SK-N-SH (cell line): ENCODE measurements around the gene ZNF775. TPM values are rescaled to one million over a fixed set of nuclear protein-coding genes. Genes with fewer than 3 reads are reported as not detected.

Source experiments
- CTCF ChIA-PET: fragments of 300-600, 350-600 bp; formaldehyde crosslinking; extraction: SDS; loops from one replicate; lab custom pipeline; 2021; lab: Yijun Ruan, JAX
- POLR2A ChIA-PET: fragments of 350-600 bp; sonication (Branson Sonifier 250); formaldehyde crosslinking; extraction: SDS; loops from one replicate; lab custom pipeline; 2020; ENCODE audit warnings: antibody characterized with exemption, inconsistent platforms; lab: Yijun Ruan, JAX
- DNase-seq: peaks from one replicate; pipeline ENCODE4 v3.0.0; 2012
- H2AFZ ChIP-seq: fragments of 200-600 bp; sonication (generic); 2 replicates; pipeline ENCODE4 v1.8.1; 2016; ENCODE audit warnings: antibody characterized with exemption, mild to moderate bottlenecking, low read depth
- H3F3A ChIP-seq: fragments of 200-600 bp; sonication (generic); replicated peaks from 2 replicates; pipeline ENCODE3; 2016; ENCODE audit warnings: antibody characterized with exemption, mild to moderate bottlenecking; ENCODE audit not compliant: insufficient read depth
- H3K27ac ChIP-seq, 2 experiments: fragments of 200-500 bp in 1 of 2; fragments of 200-600 bp in 1 of 2; sonication (Bioruptor generic) in 1 of 2; sonication (generic), shearing (Covaris generic) in 1 of 2; 2 replicates each; pipeline versions ENCODE4 v1.5.1 to v1.6.1; 2014 to 2016; ENCODE audit warnings: low read depth in 2 of 2, inconsistent platforms in 1 of 2, low read length in 1 of 2, mild to moderate bottlenecking in 1 of 2, mixed read lengths in 1 of 2
- H3K27me3 ChIP-seq: fragments of 200-600 bp; sonication (generic), shearing (Covaris generic); 2 replicates; pipeline ENCODE4 v1.6.1; 2016; ENCODE audit warnings: mixed run types; ENCODE audit not compliant: insufficient read depth
- H3K36me3 ChIP-seq, 2 experiments: fragments of 200-500 bp in 1 of 2; fragments of 200-600 bp in 1 of 2; sonication (Bioruptor generic) in 1 of 2; sonication (generic) in 1 of 2; replicated peaks in 1 of 2; 2 replicates each; pipeline versions ENCODE3 to v1.5.1; 2014 to 2016; ENCODE audit warnings: low read length in 1 of 2, mild to moderate bottlenecking in 1 of 2; ENCODE audit not compliant: insufficient read depth in 2 of 2, control insufficient read depth in 1 of 2
- H3K4me1 ChIP-seq, 2 experiments: fragments of 200-500 bp in 1 of 2; fragments of 200-600 bp in 1 of 2; sonication (Bioruptor generic) in 1 of 2; sonication (generic), shearing (Covaris generic) in 1 of 2; 2 replicates each; pipeline versions ENCODE4 v1.5.1 to v1.6.1; 2014 to 2016; ENCODE audit warnings: low read depth in 1 of 2, low read length in 1 of 2, mixed run types in 1 of 2; ENCODE audit not compliant: insufficient read depth in 2 of 2, control insufficient read depth in 1 of 2
- H3K4me2 ChIP-seq: fragments of 200-600 bp; sonication (generic), shearing (Covaris generic); 2 replicates; pipeline ENCODE4 v1.6.1; 2017; ENCODE audit warnings: mixed run types
- H3K4me3 ChIP-seq, 2 experiments: fragments of 200-500 bp in 1 of 2; fragments of 200-600 bp in 1 of 2; sonication (Bioruptor generic) in 1 of 2; sonication (generic), shearing (Covaris generic) in 1 of 2; 2 replicates each; pipeline versions ENCODE4 v1.5.1 to v1.8.1; 2014 to 2016; ENCODE audit warnings: low read depth in 2 of 2, inconsistent platforms in 1 of 2, low read length in 1 of 2, mild to moderate bottlenecking in 1 of 2, mixed read lengths in 1 of 2, moderate library complexity in 1 of 2
- H3K79me2 ChIP-seq: fragments of 200-600 bp; sonication (generic); 2 replicates; pipeline ENCODE4 v1.8.1; 2017; ENCODE audit warnings: mild to moderate bottlenecking; ENCODE audit not compliant: insufficient read depth
- H3K9ac ChIP-seq: fragments of 200-600 bp; sonication (generic); 2 replicates; pipeline ENCODE4 v1.6.1; 2017; ENCODE audit warnings: mixed run types
- H3K9me2 ChIP-seq: fragments of 200-600 bp; sonication (generic); 2 replicates; pipeline ENCODE4 v1.6.1; 2017; ENCODE audit warnings: mixed run types
- H3K9me3 ChIP-seq: fragments of 200-600 bp; sonication (generic); 2 replicates; pipeline ENCODE4 v1.6.1; 2017; ENCODE audit warnings: mixed run types, mild to moderate bottlenecking, moderate library complexity
- H4K20me1 ChIP-seq: fragments of 200-600 bp; sonication (generic); 2 replicates; pipeline ENCODE4 v1.6.1; 2017; ENCODE audit warnings: mild to moderate bottlenecking, mixed run types; ENCODE audit not compliant: insufficient read depth
- CHD2 ChIP-seq: fragments of 150-350 bp; IDR thresholded peaks from 2 replicates; pipeline ENCODE4 v1.6.1; 2018; ENCODE audit warnings: low read length; ENCODE audit not compliant: partially characterized antibody
- FOSL2 ChIP-seq: IDR thresholded peaks from 2 replicates; pipeline ENCODE4 v1.4.0; 2012; ENCODE audit warnings: low read depth, mild to moderate bottlenecking, moderate library complexity, borderline replicate concordance
- GABPA ChIP-seq: IDR thresholded peaks from 2 replicates; pipeline ENCODE4 v1.4.0; 2012; ENCODE audit warnings: low read depth, mild to moderate bottlenecking
- JUND ChIP-seq: IDR thresholded peaks from 2 replicates; pipeline ENCODE4 v1.4.0; 2012
- PBX3 ChIP-seq: IDR thresholded peaks from 2 replicates; pipeline ENCODE4; 2012
- TCF12 ChIP-seq: IDR thresholded peaks from 2 replicates; pipeline ENCODE4 v1.4.0; 2012
- YY1 ChIP-seq: IDR thresholded peaks from 2 replicates; pipeline ENCODE4 v1.4.0; 2012; ENCODE audit warnings: low read depth, mild to moderate bottlenecking
- WGBS: methylation state at CpG from one replicate; pipeline ENCODE4 v1.1.6; 2017; ENCODE audit warnings: low lambda C conversion rate; 5-methylcytosine and 5-hydroxymethylcytosine counted together
- polyA plus RNA-seq, 3 experiments: library from polyadenylated mRNA; depleted of rRNA; stranded (reverse); fragments of >200 nt; gene quantifications; 2 replicates each; pipeline ENCODE4 v1.2.3, GENCODE V29; 2012
- TF ChIP-seq, protein P1 (sequence below): IDR thresholded peaks from 2 replicates; pipeline ENCODE4 v1.6.1; 2012; ENCODE audit warnings: mild to moderate bottlenecking, low read depth, low read length, moderate library complexity

ZNF775 gene
- polyA plus RNA-seq, 1 of the 3 experiments (the other 2 are of a cell fraction): 5.0 TPM

GRCh38 chr7:150390205-150390604, 11.1 kb downstream of the ZNF775 start:
- WGBS: 67% methylated on average over 7 of the region's 7 CpGs
- Histone ChIP-seq H3K4me1 (peaks cover 0 to 15% of the 10 kb centered on the region in 2 experiments; a peak in 2 of 4 replicates), H3K36me3 (peaks cover 3 to 7% of the 10 kb centered on the region in 2 experiments), H3K4me2 (no peak overlapping the region), H3K9ac (no peak overlapping the region), H3K9me3 (no peaks in the 10 kb centered on the region), H3K27ac (no peak overlapping the region), H3K4me3 (no peak overlapping the region), H3K27me3 (no peaks in the 10 kb centered on the region), H3F3A (peaks cover 13% of the 10 kb centered on the region), H3K9me2 (no peaks in the 10 kb centered on the region), H4K20me1 (no peaks in the 10 kb centered on the region; the same call in 1 of the 2 replicates), H2AFZ (no peak overlapping the region), H3K79me2 (no peaks in the 10 kb centered on the region; the same call in 1 of the 2 replicates)
- TF ChIP-seq TCF12 (peak; percentile 73), JUND (peak; percentile 52; the same call in 1 of the 2 replicates), YY1 (no peak), PBX3 (0 out of 2 replicates have a peak, but pooled peaks have one; percentile 17), FOSL2 (peak; percentile 56; the same call in 1 of the 2 replicates), CHD2 (no peak)
- DNase-seq: no peak
- ChIA-PET POLR2A (no interaction called here), CTCF (no interaction called here)

GRCh38 chr7:150393325-150393724, 14.2 kb downstream of the ZNF775 start:
- peaks cover 13% of the 10 kb centered on the region for H3F3A ChIP-seq
- TF ChIP-seq, protein P1, sequence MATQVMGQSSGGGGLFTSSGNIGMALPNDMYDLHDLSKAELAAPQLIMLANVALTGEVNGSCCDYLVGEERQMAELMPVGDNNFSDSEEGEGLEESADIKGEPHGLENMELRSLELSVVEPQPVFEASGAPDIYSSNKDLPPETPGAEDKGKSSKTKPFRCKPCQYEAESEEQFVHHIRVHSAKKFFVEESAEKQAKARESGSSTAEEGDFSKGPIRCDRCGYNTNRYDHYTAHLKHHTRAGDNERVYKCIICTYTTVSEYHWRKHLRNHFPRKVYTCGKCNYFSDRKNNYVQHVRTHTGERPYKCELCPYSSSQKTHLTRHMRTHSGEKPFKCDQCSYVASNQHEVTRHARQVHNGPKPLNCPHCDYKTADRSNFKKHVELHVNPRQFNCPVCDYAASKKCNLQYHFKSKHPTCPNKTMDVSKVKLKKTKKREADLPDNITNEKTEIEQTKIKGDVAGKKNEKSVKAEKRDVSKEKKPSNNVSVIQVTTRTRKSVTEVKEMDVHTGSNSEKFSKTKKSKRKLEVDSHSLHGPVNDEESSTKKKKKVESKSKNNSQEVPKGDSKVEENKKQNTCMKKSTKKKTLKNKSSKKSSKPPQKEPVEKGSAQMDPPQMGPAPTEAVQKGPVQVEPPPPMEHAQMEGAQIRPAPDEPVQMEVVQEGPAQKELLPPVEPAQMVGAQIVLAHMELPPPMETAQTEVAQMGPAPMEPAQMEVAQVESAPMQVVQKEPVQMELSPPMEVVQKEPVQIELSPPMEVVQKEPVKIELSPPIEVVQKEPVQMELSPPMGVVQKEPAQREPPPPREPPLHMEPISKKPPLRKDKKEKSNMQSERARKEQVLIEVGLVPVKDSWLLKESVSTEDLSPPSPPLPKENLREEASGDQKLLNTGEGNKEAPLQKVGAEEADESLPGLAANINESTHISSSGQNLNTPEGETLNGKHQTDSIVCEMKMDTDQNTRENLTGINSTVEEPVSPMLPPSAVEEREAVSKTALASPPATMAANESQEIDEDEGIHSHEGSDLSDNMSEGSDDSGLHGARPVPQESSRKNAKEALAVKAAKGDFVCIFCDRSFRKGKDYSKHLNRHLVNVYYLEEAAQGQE: 0 out of 2 replicates have a peak, but pooled peaks have one; percentile 37
- no peak for TF ChIP-seq GABPA
- TF ChIP-seq, all 33 proteins: peak for 1
- Histone ChIP-seq H2AFZ (no peak overlapping the region), H3K9ac (no peak overlapping the region), H4K20me1 (no peaks in the 10 kb centered on the region; the same call in 1 of the 2 replicates), H3K27ac (no peak overlapping the region), H3K9me2 (no peaks in the 10 kb centered on the region), H3K4me3 (no peak overlapping the region), H3K36me3 (peaks cover 7 to 13% of the 10 kb centered on the region in 2 experiments), H3K27me3 (no peaks in the 10 kb centered on the region), H3K79me2 (no peaks in the 10 kb centered on the region; the same call in 1 of the 2 replicates), H3K4me2 (no peak overlapping the region), H3K4me1 (peaks cover 0 to 5% of the 10 kb centered on the region in 2 experiments; a peak in 1 of 4 replicates), H3K9me3 (no peaks in the 10 kb centered on the region)
- 98% methylated on average over 3 of the region's 3 CpGs for WGBS
- no peak for DNase-seq
- CTCF ChIA-PET: interaction anchor here (1.0 to 1.1 kb wide), 2 partner anchors 11 to 27 kb away, joined by 3 to 4 read pairs; no protein-coding TSS in a partner anchor
- POLR2A ChIA-PET: no interaction called here
